ENCODE results near the gene PDYN.
A peak's percentile ranks its signal among the peaks of the same experiment; 100 is the strongest.

Gene PDYN

GRCh38 chr20:1995531-1996310 lies 1.9 kb upstream of the PDYN start:
- no peak for DNase-seq (ENCODE audit: extremely low read depth in 1 of 2, low read depth in 1 of 2)

GRCh38 chr20:1994627-1995026 lies 769 bp upstream of the PDYN start:
- no peak for DNase-seq (ENCODE audit: extremely low read depth in 1 of 2, low read depth in 1 of 2)

- DNase-seq (ENCODE audit: extremely low read depth in 1 of 2, low read depth in 1 of 2): no peak
Measured at GRCh38 chr20:1992359-1993110, 1.3 kb downstream of the PDYN start.

GRCh38 chr20:1987826-1988225 lies 6.0 kb downstream of the PDYN start:
- no peak for DNase-seq (ENCODE audit: extremely low read depth in 1 of 2, low read depth in 1 of 2)

GRCh38 chr20:1983301-1983700 lies 10.6 kb downstream of the PDYN start:
- no peak for DNase-seq (ENCODE audit: extremely low read depth in 1 of 2, low read depth in 1 of 2)

- DNase-seq (ENCODE audit: extremely low read depth in 1 of 2, low read depth in 1 of 2): no peak
Measured at GRCh38 chr20:1982686-1983085, 11.2 kb downstream of the PDYN start.

GRCh38 chr20:1979106-1979778 lies 14.6 kb downstream of the PDYN start:
- no peak for DNase-seq (ENCODE audit: extremely low read depth in 1 of 2, low read depth in 1 of 2)

- DNase-seq (ENCODE audit: extremely low read depth in 1 of 2, low read depth in 1 of 2): no peak
Measured at GRCh38 chr20:1975291-1975690, 18.6 kb downstream of the PDYN start.

GRCh38 chr20:1973601-1974440 lies 20.0 kb downstream of the PDYN start:
- DNase-seq (ENCODE audit: extremely low read depth in 1 of 2, low read depth in 1 of 2): no peak

GRCh38 chr20:1971893-1972586 lies 21.8 kb downstream of the PDYN start:
- no peak for DNase-seq (ENCODE audit: extremely low read depth in 1 of 2, low read depth in 1 of 2)

GRCh38 chr20:1968964-1969363 lies 24.9 kb downstream of the PDYN start:
- DNase-seq (ENCODE audit: extremely low read depth in 1 of 2, low read depth in 1 of 2): no peak

GRCh38 chr20:1965520-1966351 lies 28.1 kb downstream of the PDYN start:
- peak; percentile 64 to 70 for DNase-seq (ENCODE audit: extremely low read depth in 1 of 2, low read depth in 1 of 2)

- no peak for DNase-seq (ENCODE audit: extremely low read depth in 1 of 2, low read depth in 1 of 2)
Measured at GRCh38 chr20:1964659-1965405, 29.0 kb downstream of the PDYN start.

- DNase-seq (ENCODE audit: extremely low read depth in 1 of 2, low read depth in 1 of 2): no peak
Measured at GRCh38 chr20:1964061-1964460, 29.8 kb downstream of the PDYN start.

- DNase-seq (ENCODE audit: extremely low read depth in 1 of 2, low read depth in 1 of 2): no peak
Measured at GRCh38 chr20:1961374-1961773, 32.5 kb downstream of the PDYN start.

- DNase-seq (ENCODE audit: extremely low read depth in 1 of 2, low read depth in 1 of 2): no peak
Measured at GRCh38 chr20:1959156-1959555, 34.7 kb downstream of the PDYN start.

GRCh38 chr20:1958426-1958825 lies 35.4 kb downstream of the PDYN start:
- DNase-seq (ENCODE audit: extremely low read depth in 1 of 2, low read depth in 1 of 2): no peak

- no peak for DNase-seq (ENCODE audit: extremely low read depth in 1 of 2, low read depth in 1 of 2)
Measured at GRCh38 chr20:1955217-1955616, 38.6 kb downstream of the PDYN start.

- no peak for DNase-seq (ENCODE audit: extremely low read depth in 1 of 2, low read depth in 1 of 2)
Measured at GRCh38 chr20:1953621-1954020, 40.2 kb downstream of the PDYN start.
